ENCODE data around the gene LRRTM2. TPM values are rescaled to one million over a fixed set of nuclear protein-coding genes. Genes with fewer than 3 reads are reported as not detected.

LRRTM2 gene
- total RNA-seq, 5 donors from 2014 or later (not counting 1 experiment from before 2014, with no cell fraction given), result 0.03 to 0.33 (median 0.16) TPM; not detected in 1

- no peaks in the 10 kb centered on the region for H3K9me3 ChIP-seq
- H3K27ac ChIP-seq (ENCODE audit: low read length), result no peak overlapping the region
- no peaks in the 10 kb centered on the region for H3K4me1 Mint-ChIP-seq
- ChIA-PET POLR2A (no interaction called here), CTCF (no interaction called here)
- H3K27me3 ChIP-seq (replicated peaks in 1 of 2; ENCODE audit: control insufficient read depth in 2 of 2, extremely low read depth in 1 of 2, insufficient read depth in 2 of 2, low read length in 1 of 2), result no peaks in the 10 kb centered on the region
- no peaks in the 10 kb centered on the region for H3K27me3 Mint-ChIP-seq
- no peak overlapping the region for H3K4me3 Mint-ChIP-seq
- no peak overlapping the region for H3K4me3 ChIP-seq (ENCODE audit: control insufficient read depth in 1 of 2, extremely low read depth in 1 of 2, low read length in 1 of 2)
- H3K9me3 Mint-ChIP-seq, result peaks cover 4 to 17% (median 12%) of the 10 kb centered on the region in 3 donors
- H3K36me3 ChIP-seq (ENCODE audit: control insufficient read depth in 2 of 2, extremely low read depth in 1 of 2, insufficient read depth in 1 of 2, low read length in 1 of 2), result no peaks in the 10 kb centered on the region
- H3K36me3 Mint-ChIP-seq, result peaks cover 41% of the 10 kb centered on the region
- no peak for ATAC-seq (replicated peaks in 1 of 4)
- no peaks in the 10 kb centered on the region for H3K4me1 ChIP-seq (ENCODE audit: control insufficient read depth in 1 of 2, extremely low read depth in 1 of 2, insufficient read depth in 2 of 2, low read length in 2 of 2)
- no peak for DNase-seq
- H3K27ac Mint-ChIP-seq, result no peak overlapping the region
Measured at GRCh38 chr5:138890644-138891043, 15.5 kb upstream of the LRRTM2 start.

- no peak overlapping the region for H3K4me3 ChIP-seq (ENCODE audit: control insufficient read depth in 1 of 2, extremely low read depth in 1 of 2, low read length in 1 of 2)
- H3K27me3 ChIP-seq (replicated peaks in 1 of 2; ENCODE audit: control insufficient read depth in 2 of 2, extremely low read depth in 1 of 2, insufficient read depth in 2 of 2, low read length in 1 of 2), result no peaks in the 10 kb centered on the region
- no peaks in the 10 kb centered on the region for H3K27me3 Mint-ChIP-seq
- H3K9me3 Mint-ChIP-seq, result peaks cover 4 to 17% (median 12%) of the 10 kb centered on the region in 3 donors
- no peaks in the 10 kb centered on the region for H3K4me1 ChIP-seq (ENCODE audit: control insufficient read depth in 1 of 2, extremely low read depth in 1 of 2, insufficient read depth in 2 of 2, low read length in 2 of 2)
- H3K9me3 ChIP-seq, result no peaks in the 10 kb centered on the region
- no peaks in the 10 kb centered on the region for H3K36me3 ChIP-seq (ENCODE audit: control insufficient read depth in 2 of 2, extremely low read depth in 1 of 2, insufficient read depth in 1 of 2, low read length in 1 of 2)
- no peak for DNase-seq
- no peak overlapping the region for H3K27ac ChIP-seq (ENCODE audit: low read length)
- H3K27ac Mint-ChIP-seq, result no peak overlapping the region
- ATAC-seq (replicated peaks in 1 of 4), result no peak
- no peak overlapping the region for H3K4me3 Mint-ChIP-seq
- peaks cover 41% of the 10 kb centered on the region for H3K36me3 Mint-ChIP-seq
- CTCF ChIA-PET, result no interaction called here
- H3K4me1 Mint-ChIP-seq, result no peaks in the 10 kb centered on the region
- POLR2A ChIA-PET, result no interaction called here
Measured at GRCh38 chr5:138889994-138890393, 14.9 kb upstream of the LRRTM2 start.

- no peaks in the 10 kb centered on the region for H3K4me1 Mint-ChIP-seq
- H3K27ac ChIP-seq (ENCODE audit: low read length), result no peak overlapping the region
Measured at GRCh38 chr5:138884554-138884953, 9.4 kb upstream of the LRRTM2 start.

GRCh38 chr5:138884094-138884493 lies 9.0 kb upstream of the LRRTM2 start:
- Mint-ChIP-seq H3K4me3 (no peak overlapping the region), H3K4me1 (no peaks in the 10 kb centered on the region), H3K36me3 (peaks cover 19% of the 10 kb centered on the region), H3K27me3 (peaks cover 2 to 20% of the 10 kb centered on the region in 2 donors), H3K27ac (no peak overlapping the region), H3K9me3 (no peaks in the 10 kb centered on the region)
- ATAC-seq (replicated peaks in 1 of 4) (no peak), DNase-seq (no peak)
- H3K9me3 ChIP-seq, result no peaks in the 10 kb centered on the region
- no peak overlapping the region for H3K4me3 ChIP-seq (ENCODE audit: control insufficient read depth in 1 of 2, extremely low read depth in 1 of 2, low read length in 1 of 2)
- POLR2A ChIA-PET, result no interaction called here
- H3K27ac ChIP-seq (ENCODE audit: low read length), result no peak overlapping the region
- CTCF ChIA-PET, result no interaction called here
- WGBS (ENCODE audit: insufficient coverage), result no CpG with 5 or more reads among the region's 1 CpG
- no peaks in the 10 kb centered on the region for H3K4me1 ChIP-seq (ENCODE audit: control insufficient read depth in 1 of 2, extremely low read depth in 1 of 2, insufficient read depth in 2 of 2, low read length in 2 of 2)
- H3K36me3 ChIP-seq (ENCODE audit: control insufficient read depth in 2 of 2, extremely low read depth in 1 of 2, insufficient read depth in 1 of 2, low read length in 1 of 2), result no peaks in the 10 kb centered on the region
- H3K27me3 ChIP-seq (replicated peaks in 1 of 2; ENCODE audit: control insufficient read depth in 2 of 2, extremely low read depth in 1 of 2, insufficient read depth in 2 of 2, low read length in 1 of 2), result no peaks in the 10 kb centered on the region

More at GRCh38 chr5:138884554-138884953, 9.4 kb upstream of the LRRTM2 start:
- ATAC-seq (replicated peaks in 1 of 4), result no peak
- no peaks in the 10 kb centered on the region for H3K27me3 ChIP-seq (replicated peaks in 1 of 2; ENCODE audit: control insufficient read depth in 2 of 2, extremely low read depth in 1 of 2, insufficient read depth in 2 of 2, low read length in 1 of 2)
- H3K4me1 ChIP-seq (ENCODE audit: control insufficient read depth in 1 of 2, extremely low read depth in 1 of 2, insufficient read depth in 2 of 2, low read length in 2 of 2), result no peaks in the 10 kb centered on the region
- H3K4me3 ChIP-seq (ENCODE audit: control insufficient read depth in 1 of 2, extremely low read depth in 1 of 2, low read length in 1 of 2), result no peak overlapping the region
- no peak for DNase-seq
- H3K9me3 ChIP-seq, result no peaks in the 10 kb centered on the region
- Mint-ChIP-seq H3K27me3 (peaks cover 2 to 20% of the 10 kb centered on the region in 2 donors), H3K27ac (no peak overlapping the region), H3K4me3 (no peak overlapping the region), H3K9me3 (peaks cover 0 to 1% (median 0%) of the 10 kb centered on the region in 3 donors), H3K36me3 (peaks cover 21% of the 10 kb centered on the region)
- ChIA-PET CTCF (no interaction called here), POLR2A (no interaction called here)
- no peaks in the 10 kb centered on the region for H3K36me3 ChIP-seq (ENCODE audit: control insufficient read depth in 2 of 2, extremely low read depth in 1 of 2, insufficient read depth in 1 of 2, low read length in 1 of 2)

- ChIA-PET POLR2A (no interaction called here), CTCF (no interaction called here)
- Mint-ChIP-seq H3K4me1 (no peaks in the 10 kb centered on the region), H3K27me3 (peaks cover 2 to 20% of the 10 kb centered on the region in 2 donors), H3K9me3 (no peaks in the 10 kb centered on the region), H3K27ac (no peak overlapping the region), H3K36me3 (peaks cover 12% of the 10 kb centered on the region), H3K4me3 (no peak overlapping the region)
- no peaks in the 10 kb centered on the region for H3K36me3 ChIP-seq (ENCODE audit: control insufficient read depth in 2 of 2, extremely low read depth in 1 of 2, insufficient read depth in 1 of 2, low read length in 1 of 2)
- DNase-seq (no peak), ATAC-seq (replicated peaks in 1 of 4) (no peak)
- no peak overlapping the region for H3K27ac ChIP-seq (ENCODE audit: low read length)
- H3K4me3 ChIP-seq (ENCODE audit: control insufficient read depth in 1 of 2, extremely low read depth in 1 of 2, low read length in 1 of 2), result no peak overlapping the region
- H3K27me3 ChIP-seq (replicated peaks in 1 of 2; ENCODE audit: control insufficient read depth in 2 of 2, extremely low read depth in 1 of 2, insufficient read depth in 2 of 2, low read length in 1 of 2), result no peaks in the 10 kb centered on the region
- no peaks in the 10 kb centered on the region for H3K9me3 ChIP-seq
- H3K4me1 ChIP-seq (ENCODE audit: control insufficient read depth in 1 of 2, extremely low read depth in 1 of 2, insufficient read depth in 2 of 2, low read length in 2 of 2), result no peaks in the 10 kb centered on the region
Measured at GRCh38 chr5:138883211-138883610, 8.1 kb upstream of the LRRTM2 start.

- ATAC-seq (replicated peaks in 1 of 4), result no peak
- DNase-seq, result no peak
- no peaks in the 10 kb centered on the region for H3K4me1 ChIP-seq (ENCODE audit: control insufficient read depth in 1 of 2, extremely low read depth in 1 of 2, insufficient read depth in 2 of 2, low read length in 2 of 2)
- Mint-ChIP-seq H3K4me3 (no peak overlapping the region), H3K9me3 (no peaks in the 10 kb centered on the region), H3K36me3 (no peaks in the 10 kb centered on the region), H3K4me1 (no peaks in the 10 kb centered on the region), H3K27ac (no peak overlapping the region), H3K27me3 (peaks cover 8 to 18% of the 10 kb centered on the region in 2 donors)
- ChIA-PET CTCF (interaction anchor here in 1 of 2 donors (1.1 kb wide), 1 partner anchor 31 kb away, joined by 3 read pairs; no protein-coding TSS in a partner anchor), POLR2A (interaction anchor here (0.6 to 0.7 kb wide), 2 partner anchors 17 to 292 kb away, joined by 3 to 5 read pairs; no protein-coding TSS in a partner anchor)
- no peak overlapping the region for H3K27ac ChIP-seq (ENCODE audit: low read length)
- no peaks in the 10 kb centered on the region for H3K36me3 ChIP-seq (ENCODE audit: control insufficient read depth in 2 of 2, extremely low read depth in 1 of 2, insufficient read depth in 1 of 2, low read length in 1 of 2)
- H3K27me3 ChIP-seq (replicated peaks in 1 of 2; ENCODE audit: control insufficient read depth in 2 of 2, extremely low read depth in 1 of 2, insufficient read depth in 2 of 2, low read length in 1 of 2), result no peaks in the 10 kb centered on the region
- no peak overlapping the region for H3K4me3 ChIP-seq (ENCODE audit: control insufficient read depth in 1 of 2, extremely low read depth in 1 of 2, low read length in 1 of 2)
- no peaks in the 10 kb centered on the region for H3K9me3 ChIP-seq
- 92% methylated on average over 4 of the region's 7 CpGs for WGBS (ENCODE audit: insufficient coverage)
Measured at GRCh38 chr5:138878437-138879235, 3.5 kb upstream of the LRRTM2 start.

Measured in T-cell (primary cell).